Activated T-cell treated with anti-CD3 and anti-CD28 coated beads for 24 hours (primary cell): ENCODE results near the gene AHNAK.
"Not testable (repeated sequence)": the region's sequence is repeated elsewhere in the genome, so short reads cannot be mapped to it uniquely, and the experiment has no call there.

Source experiments
- DNase-seq: peaks from one replicate; pipeline ENCODE4 v3.0.0-alpha.2; 2020; ENCODE audit warnings: low read depth

Gene AHNAK

GRCh38 chr11:62546244-62546928 is at the start of gene AHNAK:
Gene AHNAK, minus strand, starts transcription at chr11:62546806. Its CDS starts 10,708 bp downstream, at chr11:62536098.
- DNase-seq, result no peak

- no peak for DNase-seq
Observed at GRCh38 chr11:62595124-62595523, 48.5 kb upstream of the AHNAK start.

- peak; percentile 59 for DNase-seq
Observed at GRCh38 chr11:62593434-62594044, 46.9 kb upstream of the AHNAK start.

GRCh38 chr11:62592989-62593421 is 46.4 kb upstream of the AHNAK start:
- no peak for DNase-seq

- no peak for DNase-seq
Observed at GRCh38 chr11:62592146-62592815, 45.7 kb upstream of the AHNAK start.

- peak; percentile 96 for DNase-seq
Observed at GRCh38 chr11:62591448-62592145, 45.0 kb upstream of the AHNAK start, which contains the start of gene TUT1. Gene TUT1, minus strand, starts transcription at chr11:62591523. Its CDS starts 38 bp downstream, at chr11:62591485.

- DNase-seq, result no peak
Observed at GRCh38 chr11:62588966-62589637, 42.5 kb upstream of the AHNAK start.

GRCh38 chr11:62585356-62585755 is 38.8 kb upstream of the AHNAK start:
- not testable (repeated sequence) for DNase-seq

GRCh38 chr11:62581735-62582134 is 35.1 kb upstream of the AHNAK start:
- not testable (repeated sequence) for DNase-seq

GRCh38 chr11:62580959-62581715 is 34.5 kb upstream of the AHNAK start:
- DNase-seq, result no peak

GRCh38 chr11:62579252-62579651 is 32.6 kb upstream of the AHNAK start:
- no peak for DNase-seq

- no peak for DNase-seq
Observed at GRCh38 chr11:62578541-62578940, 31.9 kb upstream of the AHNAK start.

- DNase-seq, result no peak
Observed at GRCh38 chr11:62577046-62577714, 30.6 kb upstream of the AHNAK start.

- DNase-seq, result no peak
Observed at GRCh38 chr11:62575837-62576236, 29.2 kb upstream of the AHNAK start.

GRCh38 chr11:62575156-62575555 is 28.6 kb upstream of the AHNAK start:
- DNase-seq, result no peak

- no peak for DNase-seq
Observed at GRCh38 chr11:62574363-62575071, 27.9 kb upstream of the AHNAK start.

GRCh38 chr11:62573592-62574362 is 27.2 kb upstream of the AHNAK start, which contains the start of gene EEF1G:
Gene EEF1G, minus strand, starts transcription at chr11:62573891. Its CDS starts 49 bp downstream, at chr11:62573842.
- peak; percentile 98 for DNase-seq

GRCh38 chr11:62573006-62573591 is 26.5 kb upstream of the AHNAK start:
- no peak for DNase-seq

GRCh38 chr11:62572431-62572830 is 25.8 kb upstream of the AHNAK start:
- no peak for DNase-seq
